Endodermal cell (in vitro differentiated cells): ENCODE results near the gene TEC. TPM values are rescaled to one million over a fixed set of nuclear protein-coding genes. Genes with fewer than 3 reads are reported as not detected.

Source experiments
- DNase-seq: peaks from one replicate; pipeline ENCODE4 v3.0.0-alpha.2; 2017
- H3K27ac ChIP-seq: 2 replicates; pipeline ENCODE4 v1.5.1; 2013; ENCODE audit warnings: mild to moderate bottlenecking, low read depth, low read length, moderate library complexity
- H3K27me3 ChIP-seq: 2 replicates; pipeline ENCODE4 v1.6.1; 2013; ENCODE audit warnings: mild to moderate bottlenecking, low read length, moderate library complexity; ENCODE audit not compliant: insufficient read depth, control insufficient read depth, poor library complexity, severe bottlenecking
- H3K36me3 ChIP-seq: 2 replicates; pipeline ENCODE4 v1.7.0; 2013; ENCODE audit warnings: mild to moderate bottlenecking, low read length, moderate library complexity; ENCODE audit not compliant: control insufficient read depth, insufficient read depth
- H3K4me1 ChIP-seq: one replicate; pipeline ENCODE4 v1.7.0; 2013; ENCODE audit warnings: low read length; ENCODE audit not compliant: control insufficient read depth, insufficient read depth
- H3K4me3 ChIP-seq: 2 replicates; pipeline ENCODE4 v1.5.1; 2013; ENCODE audit warnings: mild to moderate bottlenecking, low read length, moderate library complexity
- H3K9ac ChIP-seq: 2 replicates; pipeline ENCODE4 v1.6.1; 2013; ENCODE audit warnings: mild to moderate bottlenecking, low read length, moderate library complexity; ENCODE audit not compliant: poor library complexity, severe bottlenecking; ENCODE audit errors: extremely low read depth
- H3K9me3 ChIP-seq: 2 replicates; pipeline ENCODE4 v1.6.1; 2013; ENCODE audit warnings: mild to moderate bottlenecking, low read length, moderate library complexity; ENCODE audit not compliant: control insufficient read depth
- H3K27ac Mint-ChIP-seq: 2 replicates; pipeline ENCODE4 v1.8.0; 2020; ENCODE audit warnings: mixed read lengths
- H3K27me3 Mint-ChIP-seq: 2 replicates; pipeline ENCODE4 v1.8.0; 2021; ENCODE audit warnings: mild to moderate bottlenecking, mixed read lengths; ENCODE audit not compliant: insufficient read depth
- H3K36me3 Mint-ChIP-seq: 2 replicates; pipeline ENCODE4 v1.8.0; 2020; ENCODE audit warnings: low read depth, mixed read lengths
- H3K4me1 Mint-ChIP-seq: 2 replicates; pipeline ENCODE4 v1.8.0; 2020; ENCODE audit warnings: mixed read lengths
- H3K4me3 Mint-ChIP-seq: 2 replicates; pipeline ENCODE4 v1.8.0; 2020; ENCODE audit warnings: mild to moderate bottlenecking, moderate library complexity, mixed read lengths
- H3K9me3 Mint-ChIP-seq: 2 replicates; pipeline ENCODE4 v1.8.0; 2020; ENCODE audit warnings: mild to moderate bottlenecking, mixed read lengths
- CTCF ChIP-seq: fragments of 200-600 bp; sonication (generic); conservative IDR thresholded peaks from 2 replicates; pipeline ENCODE4 v1.5.0; 2021; ENCODE audit warnings: antibody characterized with exemption, mild to moderate bottlenecking
- WGBS, 2 experiments: methylation state at CpG; one replicate each; pipeline versions ENCODE4 v1.1.5 to v1.1.7; 2013; ENCODE audit warnings: missing lambda C conversion rate in 2 of 2, mixed read lengths in 1 of 2; ENCODE audit not compliant: insufficient coverage in 1 of 2, insufficient read length in 1 of 2; 5-methylcytosine and 5-hydroxymethylcytosine counted together
- total RNA-seq, 2 donors: library from RNA; stranded (reverse); fragmentation: NEBNext Ultra II Directional in 1 of 2; extraction: Animal tissue kit (Norgen Biotek cat#: 25700) in 1 of 2; gene quantifications; 2 replicates in 1 of 2; 3 replicates in 1 of 2; pipeline ENCODE4 v1.2.1, GENCODE V29; 2021

Gene TEC
- total RNA-seq, 2 donors from 2014 or later, result 3.8 to 5.4 TPM

GRCh38 chr4:48237996-48238645, 31.5 kb downstream of the TEC start:
- TF ChIP-seq CTCF, result no peak
- Mint-ChIP-seq H3K36me3 (no peaks in the 10 kb centered on the region), H3K27me3 (no peaks in the 10 kb centered on the region), H3K27ac (no peak overlapping the region), H3K4me3 (no peak overlapping the region), H3K4me1 (peaks cover 20% of the 10 kb centered on the region), H3K9me3 (no peaks in the 10 kb centered on the region)
- WGBS, 2 experiments, result 88 to 96% methylated on average over 2 to 3 of the region's 4 CpGs
- Histone ChIP-seq H3K36me3 (no peaks in the 10 kb centered on the region), H3K9me3 (no peaks in the 10 kb centered on the region), H3K27ac (no peak overlapping the region), H3K4me3 (no peak overlapping the region), H3K4me1 (no peaks in the 10 kb centered on the region), H3K9ac (no peak overlapping the region), H3K27me3 (no peaks in the 10 kb centered on the region)
- no peak for DNase-seq

- TF ChIP-seq CTCF, result no peak
- no peak overlapping the region for H3K4me3 Mint-ChIP-seq
- Histone ChIP-seq H3K36me3 (no peaks in the 10 kb centered on the region), H3K9ac (no peak overlapping the region), H3K4me1 (no peaks in the 10 kb centered on the region), H3K27me3 (no peaks in the 10 kb centered on the region), H3K27ac (no peak overlapping the region), H3K4me3 (no peak overlapping the region), H3K9me3 (no peaks in the 10 kb centered on the region)
- H3K36me3 Mint-ChIP-seq, result no peaks in the 10 kb centered on the region
- H3K27me3 Mint-ChIP-seq, result no peaks in the 10 kb centered on the region
- no peak for DNase-seq
- H3K9me3 Mint-ChIP-seq, result no peaks in the 10 kb centered on the region
- WGBS, 2 experiments, result 93 to 100% methylated on average over 1 of the region's 1 CpG
- no peak overlapping the region for H3K27ac Mint-ChIP-seq
- peaks cover 20% of the 10 kb centered on the region for H3K4me1 Mint-ChIP-seq
Measured at GRCh38 chr4:48235050-48235449, 34.6 kb downstream of the TEC start.

- Mint-ChIP-seq H3K4me3 (no peak overlapping the region), H3K9me3 (no peaks in the 10 kb centered on the region), H3K36me3 (no peaks in the 10 kb centered on the region), H3K27me3 (no peaks in the 10 kb centered on the region), H3K27ac (no peak overlapping the region), H3K4me1 (peaks cover 20% of the 10 kb centered on the region)
- H3K9me3 ChIP-seq, result no peaks in the 10 kb centered on the region
- H3K9ac ChIP-seq, result no peak overlapping the region
- H3K27me3 ChIP-seq, result no peaks in the 10 kb centered on the region
- no peak overlapping the region for H3K4me3 ChIP-seq
- H3K4me1 ChIP-seq, result no peaks in the 10 kb centered on the region
- no peak for TF ChIP-seq CTCF
- 60% methylated on average over 1 of the region's 2 CpGs; no CpG with 5 or more reads in 1 of the 2 experiments for WGBS, 2 experiments
- no peak for DNase-seq
- H3K36me3 ChIP-seq, result no peaks in the 10 kb centered on the region
- H3K27ac ChIP-seq, result no peak overlapping the region
Measured at GRCh38 chr4:48234575-48234974, 35.1 kb downstream of the TEC start.
